Rectal smooth muscle tissue (tissue), 1 donor: ENCODE measurements around the gene KIF13A.
"Not testable (repeated sequence)": the region's sequence is repeated elsewhere in the genome, so short reads cannot be mapped to it uniquely, and the experiment has no call there.

Experiments
- H3K27ac ChIP-seq: one replicate; pipeline ENCODE4 v1.7.0; 2013; ENCODE audit warnings: low read depth, low read length, inconsistent platforms
- H3K27me3 ChIP-seq: one replicate; pipeline ENCODE4 v1.7.0; 2013; ENCODE audit warnings: low read length; ENCODE audit not compliant: control insufficient read depth, insufficient read depth
- H3K36me3 ChIP-seq: one replicate; pipeline ENCODE4 v1.7.0; 2013; ENCODE audit warnings: low read length; ENCODE audit not compliant: control insufficient read depth, insufficient read depth
- H3K4me1 ChIP-seq: one replicate; pipeline ENCODE4 v1.7.0; 2013; ENCODE audit warnings: low read length; ENCODE audit not compliant: control insufficient read depth, insufficient read depth
- H3K4me3 ChIP-seq: one replicate; pipeline ENCODE4 v1.7.0; 2013; ENCODE audit warnings: low read length
- H3K9ac ChIP-seq: one replicate; pipeline ENCODE4 v1.7.0; 2013; ENCODE audit warnings: low read length

KIF13A gene

GRCh38 chr6:17914651-17915050, 72.8 kb downstream of the KIF13A start:
- no peaks in the 10 kb centered on the region for H3K27me3 ChIP-seq
- no peak overlapping the region for H3K27ac ChIP-seq
- no peak overlapping the region for H3K4me3 ChIP-seq
- H3K36me3 ChIP-seq, result no peaks in the 10 kb centered on the region
- no peak overlapping the region for H3K9ac ChIP-seq
- H3K4me1 ChIP-seq, result peaks cover 7% of the 10 kb centered on the region

- Histone ChIP-seq H3K4me1 (peaks cover 2% of the 10 kb centered on the region), H3K4me3 (no peak overlapping the region), H3K27me3 (no peaks in the 10 kb centered on the region), H3K27ac (no peak overlapping the region), H3K36me3 (no peaks in the 10 kb centered on the region), H3K9ac (no peak overlapping the region)
These were observed 74.9 kb downstream of the KIF13A start for GRCh38 chr6:17912521-17912920.

GRCh38 chr6:17911656-17912055, 75.8 kb downstream of the KIF13A start:
- H3K27ac ChIP-seq, H3K4me3 ChIP-seq, H3K4me1 ChIP-seq, H3K9ac ChIP-seq, H3K36me3 ChIP-seq, H3K27me3 ChIP-seq: not testable (repeated sequence)

GRCh38 chr6:17910189-17910588, 77.2 kb downstream of the KIF13A start:
- H3K4me3 ChIP-seq, result no peak overlapping the region
- no peak overlapping the region for H3K9ac ChIP-seq
- H3K4me1 ChIP-seq, result peaks cover 2% of the 10 kb centered on the region
- no peak overlapping the region for H3K27ac ChIP-seq
- no peaks in the 10 kb centered on the region for H3K36me3 ChIP-seq
- no peaks in the 10 kb centered on the region for H3K27me3 ChIP-seq

GRCh38 chr6:17908831-17909230, 78.6 kb downstream of the KIF13A start:
- no peaks in the 10 kb centered on the region for H3K36me3 ChIP-seq
- no peaks in the 10 kb centered on the region for H3K27me3 ChIP-seq
- H3K9ac ChIP-seq, result no peak overlapping the region
- no peak overlapping the region for H3K4me3 ChIP-seq
- peaks cover 2% of the 10 kb centered on the region for H3K4me1 ChIP-seq
- H3K27ac ChIP-seq, result no peak overlapping the region

GRCh38 chr6:17907406-17908229, 79.8 kb downstream of the KIF13A start:
- H3K4me3 ChIP-seq, result no peak overlapping the region
- H3K27me3 ChIP-seq, result no peaks in the 10 kb centered on the region
- H3K36me3 ChIP-seq, result no peaks in the 10 kb centered on the region
- peaks cover 2% of the 10 kb centered on the region for H3K4me1 ChIP-seq
- no peak overlapping the region for H3K9ac ChIP-seq
- H3K27ac ChIP-seq, result no peak overlapping the region

GRCh38 chr6:17905611-17906592, 81.5 kb downstream of the KIF13A start:
- H3K4me1 ChIP-seq, result peaks cover 2% of the 10 kb centered on the region
- H3K4me3 ChIP-seq, result no peak overlapping the region
- H3K27me3 ChIP-seq, result no peaks in the 10 kb centered on the region
- no peak overlapping the region for H3K27ac ChIP-seq
- H3K9ac ChIP-seq, result no peak overlapping the region
- no peaks in the 10 kb centered on the region for H3K36me3 ChIP-seq

GRCh38 chr6:17904491-17905120, 82.8 kb downstream of the KIF13A start:
- no peak overlapping the region for H3K9ac ChIP-seq
- H3K4me3 ChIP-seq, result no peak overlapping the region
- H3K36me3 ChIP-seq, result no peaks in the 10 kb centered on the region
- no peaks in the 10 kb centered on the region for H3K27me3 ChIP-seq
- no peaks in the 10 kb centered on the region for H3K4me1 ChIP-seq
- H3K27ac ChIP-seq, result no peak overlapping the region

GRCh38 chr6:17902974-17903373, 84.5 kb downstream of the KIF13A start:
- Histone ChIP-seq H3K27ac (no peak overlapping the region), H3K36me3 (no peaks in the 10 kb centered on the region), H3K9ac (no peak overlapping the region), H3K4me1 (no peaks in the 10 kb centered on the region), H3K27me3 (no peaks in the 10 kb centered on the region), H3K4me3 (no peak overlapping the region)

GRCh38 chr6:17901493-17901892, 85.9 kb downstream of the KIF13A start:
- Histone ChIP-seq H3K4me1 (no peaks in the 10 kb centered on the region), H3K27ac (no peak overlapping the region), H3K27me3 (no peaks in the 10 kb centered on the region), H3K9ac (no peak overlapping the region), H3K4me3 (no peak overlapping the region), H3K36me3 (no peaks in the 10 kb centered on the region)

- H3K27me3 ChIP-seq, result no peaks in the 10 kb centered on the region
- no peak overlapping the region for H3K4me3 ChIP-seq
- H3K27ac ChIP-seq, result no peak overlapping the region
- no peaks in the 10 kb centered on the region for H3K4me1 ChIP-seq
- H3K36me3 ChIP-seq, result peaks cover 4% of the 10 kb centered on the region
- no peak overlapping the region for H3K9ac ChIP-seq
These were observed 87.4 kb downstream of the KIF13A start for GRCh38 chr6:17900011-17900410.

GRCh38 chr6:17899491-17899890, 87.9 kb downstream of the KIF13A start:
- Histone ChIP-seq H3K4me3 (no peak overlapping the region), H3K27ac (no peak overlapping the region), H3K36me3 (peaks cover 4% of the 10 kb centered on the region), H3K9ac (no peak overlapping the region), H3K27me3 (no peaks in the 10 kb centered on the region), H3K4me1 (no peaks in the 10 kb centered on the region)
